HepG2 (cell line): Measurements from ENCODE around the gene DNAJC13.

Experiments used
- KAT2B ChIP-seq: fragments of 150-350 bp; IDR thresholded peaks from 2 replicates; pipeline ENCODE4 v1.6.1; 2014; ENCODE audit warnings: low read depth, low read length, borderline replicate concordance
- MXD1 ChIP-seq: sonication (generic); formaldehyde crosslinking; IDR thresholded peaks from 2 replicates; pipeline ENCODE4 v1.4.0; 2020; ENCODE audit warnings: mild to moderate bottlenecking, missing genetic modification reagents
- PLSCR1 ChIP-seq: sonication (generic); formaldehyde crosslinking; IDR thresholded peaks from 2 replicates; pipeline ENCODE4 v1.5.0; 2020; ENCODE audit warnings: missing genetic modification reagents, mild to moderate bottlenecking, borderline replicate concordance
- TF ChIP-seq, protein P1 (sequence below): sonication (generic); formaldehyde crosslinking; IDR thresholded peaks from 2 replicates; pipeline ENCODE4 v1.4.0; 2020; ENCODE audit warnings: missing genetic modification reagents

- TF ChIP-seq KAT2B, result no peak
- no peak for TF ChIP-seq MXD1 (CRISPR knock-in tag)
- TF ChIP-seq PLSCR1, result no peak
- TF ChIP-seq, protein P1, sequence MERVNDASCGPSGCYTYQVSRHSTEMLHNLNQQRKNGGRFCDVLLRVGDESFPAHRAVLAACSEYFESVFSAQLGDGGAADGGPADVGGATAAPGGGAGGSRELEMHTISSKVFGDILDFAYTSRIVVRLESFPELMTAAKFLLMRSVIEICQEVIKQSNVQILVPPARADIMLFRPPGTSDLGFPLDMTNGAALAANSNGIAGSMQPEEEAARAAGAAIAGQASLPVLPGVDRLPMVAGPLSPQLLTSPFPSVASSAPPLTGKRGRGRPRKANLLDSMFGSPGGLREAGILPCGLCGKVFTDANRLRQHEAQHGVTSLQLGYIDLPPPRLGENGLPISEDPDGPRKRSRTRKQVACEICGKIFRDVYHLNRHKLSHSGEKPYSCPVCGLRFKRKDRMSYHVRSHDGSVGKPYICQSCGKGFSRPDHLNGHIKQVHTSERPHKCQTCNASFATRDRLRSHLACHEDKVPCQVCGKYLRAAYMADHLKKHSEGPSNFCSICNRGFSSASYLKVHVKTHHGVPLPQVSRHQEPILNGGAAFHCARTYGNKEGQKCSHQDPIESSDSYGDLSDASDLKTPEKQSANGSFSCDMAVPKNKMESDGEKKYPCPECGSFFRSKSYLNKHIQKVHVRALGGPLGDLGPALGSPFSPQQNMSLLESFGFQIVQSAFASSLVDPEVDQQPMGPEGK (CRISPR knock-in tag), result no peak
These were observed 133.4 kb downstream of the DNAJC13 start for GRCh38 chr3:132550579-132551305.
